Naive thymus-derived CD8-positive, alpha-beta T cell (primary cell): ENCODE results near the gene REEP3. TPM values are rescaled to one million over a fixed set of nuclear protein-coding genes. Genes with fewer than 3 reads are reported as not detected.

ENCODE experiments used
- ATAC-seq, 2 donors: fragments of 150-1000 bp; cut with Tn5 transposase in 1 of 2; sonication (Bioruptor Pico), chemical (Tn5 transposase) in 1 of 2; 1 replicate in 1 of 2; 2 replicates in 1 of 2; pipeline ENCODE4 v1.10.0; 2021; ENCODE audit warnings: mild to moderate bottlenecking in 2 of 2, moderate library complexity in 2 of 2
- POLR2A ChIA-PET: fragments of 350-600 bp; sonication (Branson Sonifier 250); formaldehyde crosslinking; loops from one replicate; lab custom pipeline; 2021; ENCODE audit warnings: antibody characterized with exemption; lab: Charles Lee
- DNase-seq, 10 donors: peaks; one replicate each; pipeline versions ENCODE4 v3.0.0 to v3.0.0-alpha.2; 2020 to 2022
- H3K27ac Mint-ChIP-seq, 10 donors: one replicate each; pipeline ENCODE4 v1.8.0; 2020 to 2022; ENCODE audit warnings: mild to moderate bottlenecking in 10 of 10, mixed read lengths in 10 of 10, moderate library complexity in 4 of 10, inconsistent platforms in 1 of 10
- H3K27me3 Mint-ChIP-seq, 5 donors: one replicate each; pipeline ENCODE4 v1.8.0; 2021 to 2022; ENCODE audit warnings: mixed read lengths in 5 of 5
- H3K36me3 Mint-ChIP-seq, 3 donors: one replicate each; pipeline ENCODE4 v1.8.0; 2020 to 2022; ENCODE audit warnings: mixed read lengths in 3 of 3, mild to moderate bottlenecking in 2 of 3, inconsistent platforms in 1 of 3
- H3K4me1 Mint-ChIP-seq, 4 donors: one replicate each; pipeline ENCODE4 v1.8.0; 2021 to 2022; ENCODE audit warnings: mixed read lengths in 4 of 4
- H3K4me3 Mint-ChIP-seq, 10 donors: one replicate each; pipeline ENCODE4 v1.8.0; 2020 to 2022; ENCODE audit warnings: mild to moderate bottlenecking in 10 of 10, mixed read lengths in 10 of 10, moderate library complexity in 6 of 10, inconsistent platforms in 1 of 10
- H3K9me3 Mint-ChIP-seq, 9 donors: one replicate each; pipeline ENCODE4 v1.8.0; 2020 to 2022; ENCODE audit warnings: mixed read lengths in 9 of 9, mild to moderate bottlenecking in 3 of 9, inconsistent platforms in 1 of 9, moderate library complexity in 1 of 9
- polyA plus RNA-seq, 3 donors: library from polyadenylated mRNA; unstranded; fragments of 300-500 nt; fragmentation: Illumina TruSeq; gene quantifications; one replicate each; pipeline ENCODE4 v1.2.3, GENCODE V29; 2021
- total RNA-seq, 8 experiments: library from RNA in 2 of 8; stranded (reverse) in 2 of 8; gene quantifications; one replicate each; pipeline ENCODE4 v1.2.3 and lab custom pipeline; 2021 to 2026

The REEP3 gene
- total and polyA plus RNA-seq, 5 experiments from 2014 or later = 3.8 to 10.7 (median 6.1) TPM

DNA sequence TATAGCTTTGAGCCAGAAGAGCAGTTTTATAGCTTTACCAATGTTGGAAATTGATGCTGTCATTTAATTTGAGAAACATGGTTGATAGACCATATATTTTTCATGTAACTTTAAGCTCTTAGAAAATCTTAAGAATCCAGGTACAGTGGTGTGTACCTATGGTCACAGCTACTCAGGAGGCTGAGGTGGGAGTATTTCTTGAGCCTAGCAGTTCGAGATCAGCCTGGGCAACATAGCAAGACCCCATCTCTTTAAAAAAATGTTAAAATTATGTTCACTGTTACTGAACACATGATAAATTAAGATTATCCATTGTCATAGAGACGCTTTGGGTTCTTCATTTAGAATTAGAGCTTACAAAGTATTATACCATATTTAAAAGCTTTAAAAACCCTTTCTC, 18.2 kb downstream of the REEP3 start:
- no peaks in the 10 kb centered on the region for H3K27me3 Mint-ChIP-seq
- no peak overlapping the region for H3K4me3 Mint-ChIP-seq
- H3K9me3 Mint-ChIP-seq = no peaks in the 10 kb centered on the region
- peaks cover 2 to 7% (median 6%) of the 10 kb centered on the region in 4 donors for H3K4me1 Mint-ChIP-seq
- POLR2A ChIA-PET = no interaction called here
- no peak overlapping the region for H3K27ac Mint-ChIP-seq
- H3K36me3 Mint-ChIP-seq = peaks cover 0 to 1% (median 0%) of the 10 kb centered on the region in 3 donors
- no peak for DNase-seq
- no peak for ATAC-seq

DNA sequence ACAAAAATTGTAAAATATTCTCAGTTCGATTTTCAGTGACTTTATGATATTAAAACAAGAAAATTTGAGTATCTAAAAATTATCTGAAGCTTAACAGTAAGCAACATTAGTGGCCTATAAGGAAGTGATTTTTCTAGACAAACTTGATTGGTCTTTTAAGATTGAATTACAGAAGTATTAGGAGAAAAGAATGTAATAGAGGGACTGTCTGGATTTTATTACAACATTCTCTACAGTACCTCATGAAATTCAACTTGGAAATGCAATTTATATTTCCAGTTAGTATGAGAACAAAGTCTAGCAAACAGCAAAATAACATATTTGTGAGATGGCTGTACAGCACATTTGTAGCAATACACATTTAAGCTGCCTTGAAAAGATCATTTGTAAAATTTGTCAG, 18.8 kb downstream of the REEP3 start:
- Mint-ChIP-seq H3K27ac (peak overlapping the region in 1 of 10 donors; percentile 19), H3K4me1 (peaks cover 2 to 8% (median 6%) of the 10 kb centered on the region in 4 donors), H3K9me3 (no peaks in the 10 kb centered on the region), H3K27me3 (no peaks in the 10 kb centered on the region), H3K36me3 (peaks cover 0 to 2% (median 0%) of the 10 kb centered on the region in 3 donors), H3K4me3 (no peak overlapping the region)
- POLR2A ChIA-PET = interaction anchor here (0.6 kb wide), 1 partner anchor 75 kb away, joined by 3 read pairs; no protein-coding TSS in a partner anchor
- ATAC-seq (no peak), DNase-seq (no peak)

DNA sequence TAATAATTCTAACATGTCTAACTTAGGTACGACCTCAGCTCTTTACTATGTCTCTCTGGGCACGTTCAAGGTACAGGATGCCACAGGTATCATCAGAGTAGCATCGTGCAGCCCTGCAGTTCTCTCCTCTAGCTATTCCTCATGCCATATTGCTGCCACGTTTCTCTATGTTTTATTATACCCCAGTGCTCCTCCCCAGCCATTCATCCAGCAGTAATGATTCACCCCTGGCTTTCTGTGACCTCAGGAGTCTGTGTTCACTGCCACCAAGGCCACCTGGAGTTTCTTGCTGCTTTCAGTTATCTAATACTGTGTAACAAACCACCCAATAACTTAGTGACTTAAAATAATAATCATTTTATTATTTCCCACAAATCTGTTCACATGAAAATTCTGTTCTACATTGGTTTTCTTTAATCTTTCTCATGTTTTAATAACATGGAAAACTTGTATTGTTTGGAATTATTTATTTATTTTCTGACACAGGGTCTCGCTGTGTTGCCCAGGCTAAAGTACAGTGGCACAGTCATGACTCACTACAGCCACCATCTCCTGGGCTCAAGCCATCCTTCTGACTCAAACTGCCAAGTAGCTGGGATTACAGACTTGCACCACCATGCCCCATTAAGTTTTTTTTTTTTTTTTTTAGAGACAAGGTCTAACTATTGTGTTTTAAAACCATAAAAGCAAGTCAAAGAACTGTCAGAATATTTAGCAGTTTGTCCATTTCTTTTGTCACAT, 21.8 kb downstream of the REEP3 start:
- POLR2A ChIA-PET = no interaction called here
- Mint-ChIP-seq H3K9me3 (no peaks in the 10 kb centered on the region), H3K36me3 (peaks cover 0 to 8% (median 2%) of the 10 kb centered on the region in 3 donors)

DNA sequence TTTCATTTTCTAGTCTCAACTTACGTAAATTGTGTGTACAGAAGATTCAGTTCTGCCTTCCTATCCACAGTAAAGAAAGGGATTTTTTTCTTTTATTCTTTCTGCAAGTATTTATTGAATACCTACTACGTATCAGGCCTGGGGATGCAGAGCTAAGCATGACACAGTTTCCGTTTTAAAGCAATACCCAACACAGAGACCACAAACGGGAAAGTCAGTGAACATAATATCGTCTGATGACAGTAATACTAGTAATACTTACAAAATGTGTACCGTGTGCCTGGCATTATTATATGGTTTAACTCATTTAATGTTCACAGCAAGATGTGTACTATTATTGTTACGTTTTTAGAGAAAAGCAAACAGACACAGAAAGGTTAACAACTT, 22.4 kb downstream of the REEP3 start:
- ATAC-seq = no peak
- no peaks in the 10 kb centered on the region for H3K9me3 Mint-ChIP-seq
- H3K4me3 Mint-ChIP-seq = no peak overlapping the region
- peak overlapping the region in 1 of 10 donors; percentile 8 for H3K27ac Mint-ChIP-seq
- peaks cover 2 to 8% (median 6%) of the 10 kb centered on the region in 4 donors for H3K4me1 Mint-ChIP-seq
- DNase-seq = no peak
- no peaks in the 10 kb centered on the region for H3K27me3 Mint-ChIP-seq
- POLR2A ChIA-PET = no interaction called here
- H3K36me3 Mint-ChIP-seq = peaks cover 0 to 8% (median 2%) of the 10 kb centered on the region in 3 donors

More for the DNA sequence above, 21.8 kb downstream of the REEP3 start:
- H3K4me3 Mint-ChIP-seq = no peak overlapping the region
- DNase-seq (no peak), ATAC-seq (no peak)
- H3K4me1 Mint-ChIP-seq = peaks cover 2 to 8% (median 6%) of the 10 kb centered on the region in 4 donors
- H3K27me3 Mint-ChIP-seq = no peaks in the 10 kb centered on the region
- no peak overlapping the region for H3K27ac Mint-ChIP-seq

DNA sequence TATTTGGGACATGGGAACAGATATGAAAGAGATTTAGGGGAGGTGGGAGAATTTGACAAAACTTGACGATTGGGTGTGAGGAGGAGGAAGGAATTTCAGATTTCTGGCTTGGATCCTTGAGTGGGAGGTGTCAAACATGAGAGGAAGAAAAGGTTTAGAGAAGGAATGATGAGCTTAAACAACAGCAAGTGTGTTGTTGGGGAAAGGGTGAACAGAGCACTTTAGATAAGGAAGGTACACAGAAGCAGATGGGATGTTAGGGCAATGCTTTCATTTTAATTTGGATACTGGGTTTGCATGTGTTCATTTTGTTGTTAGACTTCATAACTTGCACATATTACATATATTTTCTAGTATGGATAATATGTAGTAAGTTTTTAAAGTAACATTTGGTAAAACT, 23.2 kb downstream of the REEP3 start:
- DNase-seq (no peak), ATAC-seq (no peak)
- POLR2A ChIA-PET = no interaction called here
- peaks cover 0 to 8% (median 2%) of the 10 kb centered on the region in 3 donors for H3K36me3 Mint-ChIP-seq
- no peaks in the 10 kb centered on the region for H3K27me3 Mint-ChIP-seq
- no peak overlapping the region for H3K4me3 Mint-ChIP-seq
- H3K4me1 Mint-ChIP-seq = peaks cover 0 to 8% (median 5%) of the 10 kb centered on the region in 4 donors
- H3K9me3 Mint-ChIP-seq = no peaks in the 10 kb centered on the region
- no peak overlapping the region for H3K27ac Mint-ChIP-seq

DNA sequence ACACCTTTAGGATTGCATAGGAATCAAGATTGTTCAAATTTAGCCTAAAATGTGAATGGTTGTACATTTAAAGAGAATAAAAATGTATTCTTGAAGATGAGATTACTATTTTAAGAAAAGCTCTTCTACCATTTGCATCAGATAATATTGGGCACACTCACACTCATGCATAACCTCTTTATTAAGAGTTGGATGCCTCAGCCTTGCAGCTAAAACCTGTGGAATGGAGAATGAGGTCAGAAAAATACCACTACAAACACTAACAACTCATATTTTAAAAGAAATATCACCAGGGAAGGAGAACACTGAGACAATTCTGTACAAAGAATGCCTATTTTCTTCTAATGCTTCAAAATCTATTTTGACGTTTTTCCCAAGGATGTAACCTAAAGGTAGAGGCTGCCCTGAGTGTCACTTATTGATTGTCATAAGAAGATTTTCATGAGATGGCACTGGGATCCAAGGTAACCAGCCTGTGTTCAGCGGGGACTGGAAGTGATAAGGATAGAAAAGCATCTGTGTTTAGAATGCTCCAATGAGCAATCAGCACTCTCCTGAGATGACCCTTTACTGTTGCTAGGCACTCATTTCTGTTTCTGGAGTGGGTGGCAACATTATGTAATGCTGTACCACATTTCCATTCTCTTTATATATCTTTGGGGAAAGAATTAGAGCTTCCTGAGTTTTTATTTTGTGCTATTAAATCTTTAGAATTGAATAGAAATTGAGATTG, 26.6 kb downstream of the REEP3 start:
- Mint-ChIP-seq H3K36me3 (peaks cover 0 to 8% (median 2%) of the 10 kb centered on the region in 3 donors), H3K9me3 (no peaks in the 10 kb centered on the region), H3K4me1 (peaks cover under 1 to 8% (median 4%) of the 10 kb centered on the region in 4 donors), H3K27ac (no peak overlapping the region), H3K4me3 (no peak overlapping the region), H3K27me3 (no peaks in the 10 kb centered on the region)
- DNase-seq (no peak), ATAC-seq (no peak)
- POLR2A ChIA-PET = interaction anchor here (0.6 kb wide), 1 partner anchor 27 kb away, joined by 5 read pairs; no protein-coding TSS in a partner anchor

DNA sequence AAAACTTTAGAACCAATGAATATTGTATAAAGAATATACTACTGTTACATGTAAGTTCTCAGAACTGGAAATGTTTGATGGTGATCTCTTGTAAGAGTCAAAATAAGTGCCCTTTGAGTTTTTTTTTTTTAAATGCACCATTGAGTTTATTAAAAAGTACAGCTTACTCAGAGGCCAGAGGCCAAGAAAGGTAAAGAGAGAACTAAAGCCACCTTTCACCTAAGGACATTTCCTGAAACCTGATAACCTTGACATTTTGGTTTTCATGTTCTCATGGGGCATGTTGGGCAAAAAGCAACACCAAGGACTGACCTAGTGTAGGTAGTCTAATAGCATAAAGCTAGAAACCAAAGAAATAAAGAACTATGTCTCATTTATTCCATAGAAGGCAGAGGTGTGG, 27.7 kb downstream of the REEP3 start:
- H3K27ac Mint-ChIP-seq = no peak overlapping the region
- DNase-seq = no peak
- ATAC-seq = no peak
- no peak overlapping the region for H3K4me3 Mint-ChIP-seq
- peaks cover 8 to 15% (median 11%) of the 10 kb centered on the region in 4 donors for H3K4me1 Mint-ChIP-seq
- no peaks in the 10 kb centered on the region for H3K9me3 Mint-ChIP-seq
- POLR2A ChIA-PET = no interaction called here
- H3K36me3 Mint-ChIP-seq = peaks cover 0 to 8% (median 2%) of the 10 kb centered on the region in 3 donors
- H3K27me3 Mint-ChIP-seq = no peaks in the 10 kb centered on the region

DNA sequence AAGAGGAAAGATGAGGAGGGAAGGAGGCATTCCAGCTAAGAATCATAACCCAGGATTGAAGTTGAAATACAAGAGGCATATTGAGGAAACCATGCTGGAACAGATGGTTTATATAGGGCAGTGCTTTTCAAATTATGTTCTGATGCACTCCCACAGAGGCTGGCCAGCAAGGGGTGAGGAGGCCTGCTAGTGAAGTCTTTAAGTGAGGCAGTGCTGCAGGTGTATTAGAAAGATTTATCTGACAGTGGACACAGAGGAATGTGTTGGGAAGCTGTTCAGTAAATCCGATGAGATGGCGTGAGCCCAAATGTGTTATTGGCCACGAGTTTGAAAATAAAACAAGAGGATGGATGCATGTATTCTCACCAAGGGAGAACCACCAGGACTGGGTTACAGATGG, 28.6 kb downstream of the REEP3 start:
- DNase-seq = no peak
- no peak overlapping the region for H3K4me3 Mint-ChIP-seq
- H3K27ac Mint-ChIP-seq = no peak overlapping the region

DNA sequence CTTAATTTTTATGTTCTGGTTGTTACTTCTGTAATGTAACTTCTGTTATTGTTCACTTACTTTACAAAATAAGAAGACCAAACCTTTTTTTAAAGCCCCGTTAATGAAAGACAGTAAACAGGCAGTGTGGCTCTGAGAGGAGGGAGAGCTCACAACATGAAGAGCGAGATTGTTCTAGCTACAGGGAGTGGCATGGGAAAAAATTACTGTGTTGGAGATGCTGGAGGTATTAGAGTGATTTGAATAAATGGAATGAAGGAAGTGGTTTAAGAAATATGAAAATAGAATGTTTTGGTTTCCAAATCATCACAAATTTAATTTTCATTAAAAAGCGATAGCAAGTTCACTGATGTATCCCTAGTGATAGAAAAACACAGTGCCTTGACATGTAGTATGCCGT, 31.8 kb downstream of the REEP3 start:
- no peaks in the 10 kb centered on the region for H3K36me3 Mint-ChIP-seq
- peak overlapping the region in 6 of 10 donors; percentile 0 to 78 (median 5) for H3K27ac Mint-ChIP-seq
- H3K27me3 Mint-ChIP-seq = no peaks in the 10 kb centered on the region
- POLR2A ChIA-PET = no interaction called here
- no peak overlapping the region for H3K4me3 Mint-ChIP-seq
- no peak for DNase-seq
- H3K9me3 Mint-ChIP-seq = no peaks in the 10 kb centered on the region
- no peak for ATAC-seq
- H3K4me1 Mint-ChIP-seq = peaks cover 13 to 28% (median 26%) of the 10 kb centered on the region in 4 donors

More for the DNA sequence above, 28.6 kb downstream of the REEP3 start:
- ATAC-seq = no peak
- Mint-ChIP-seq H3K9me3 (no peaks in the 10 kb centered on the region), H3K27me3 (no peaks in the 10 kb centered on the region), H3K4me1 (peaks cover 13 to 19% (median 17%) of the 10 kb centered on the region in 4 donors), H3K36me3 (peaks cover 0 to 8% (median 0%) of the 10 kb centered on the region in 3 donors)
- POLR2A ChIA-PET = no interaction called here

DNA sequence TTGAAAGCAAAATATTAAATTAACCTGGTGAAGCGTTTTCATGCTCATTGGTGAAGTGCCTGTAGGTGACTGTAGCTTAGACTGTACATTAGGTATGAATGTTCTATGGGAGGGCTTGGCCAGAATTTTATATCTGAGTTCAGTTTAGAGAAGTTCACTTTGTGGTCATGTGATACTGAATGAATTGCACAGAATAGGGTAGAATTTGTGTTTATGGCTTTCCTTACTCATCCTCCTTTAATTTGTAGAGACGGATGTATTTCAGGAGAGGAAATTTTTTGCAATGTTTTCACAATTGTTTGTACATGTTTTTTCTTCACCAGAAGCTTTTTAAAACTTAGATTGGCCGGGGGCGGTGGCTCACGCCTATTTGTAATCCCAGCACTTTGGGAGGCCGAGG, 32.3 kb downstream of the REEP3 start:
- H3K27ac Mint-ChIP-seq = peak overlapping the region in 4 of 10 donors; percentile 3 to 78 (median 46)
- peaks cover 13 to 28% (median 26%) of the 10 kb centered on the region in 4 donors for H3K4me1 Mint-ChIP-seq
- no peaks in the 10 kb centered on the region for H3K9me3 Mint-ChIP-seq
- no peak for DNase-seq
- H3K36me3 Mint-ChIP-seq = no peaks in the 10 kb centered on the region
- no peaks in the 10 kb centered on the region for H3K27me3 Mint-ChIP-seq
- ATAC-seq = no peak
- H3K4me3 Mint-ChIP-seq = no peak overlapping the region
- POLR2A ChIA-PET = no interaction called here

DNA sequence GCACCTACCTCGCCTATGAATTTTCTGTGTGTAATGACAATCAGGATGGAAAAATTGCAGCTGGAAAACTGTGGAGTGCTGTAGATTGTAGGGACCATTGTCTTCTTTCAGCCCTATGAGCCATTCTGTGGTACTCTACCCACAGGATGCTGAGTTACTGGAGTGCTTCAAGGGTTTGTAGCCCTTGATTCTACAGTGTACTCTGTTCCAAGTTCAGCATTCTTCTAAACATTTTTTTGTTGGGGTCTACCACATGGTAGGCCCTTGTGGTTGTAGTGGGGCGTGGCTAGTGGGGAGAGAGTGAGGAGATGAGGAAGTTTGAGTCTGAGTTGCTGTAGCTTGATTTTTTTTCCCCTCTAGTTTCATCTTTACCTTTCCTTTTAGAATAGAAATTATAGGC, 33.5 kb downstream of the REEP3 start:
- H3K9me3 Mint-ChIP-seq = no peaks in the 10 kb centered on the region
- peak; percentile 39 to 89 (median 79) for DNase-seq
- H3K36me3 Mint-ChIP-seq = no peaks in the 10 kb centered on the region

DNA sequence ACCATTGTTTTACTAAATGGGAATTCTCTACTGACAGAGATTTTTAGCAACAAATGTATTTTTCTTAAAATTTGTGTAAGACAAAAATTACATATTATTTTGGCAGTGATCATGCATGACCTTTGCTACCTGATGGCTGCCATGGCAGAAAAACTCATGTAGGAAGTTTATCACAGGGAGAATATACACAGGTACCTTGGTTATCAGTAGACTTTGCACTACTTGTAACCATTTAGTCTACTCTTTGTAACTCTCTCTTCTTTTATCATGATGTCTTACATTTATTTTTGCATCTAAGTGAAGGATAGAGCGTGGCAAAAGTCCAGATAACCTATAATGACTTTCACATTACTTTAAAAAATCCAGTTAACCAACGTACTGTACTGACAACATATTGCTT, 34.1 kb downstream of the REEP3 start:
- no peaks in the 10 kb centered on the region for H3K36me3 Mint-ChIP-seq
- DNase-seq (no peak), ATAC-seq (no peak)
- peaks cover 16 to 28% (median 26%) of the 10 kb centered on the region in 4 donors for H3K4me1 Mint-ChIP-seq
- POLR2A ChIA-PET = no interaction called here
- H3K9me3 Mint-ChIP-seq = no peaks in the 10 kb centered on the region
- H3K27me3 Mint-ChIP-seq = no peaks in the 10 kb centered on the region
- H3K4me3 Mint-ChIP-seq = peak overlapping the region in 3 of 10 donors; percentile 50 to 64 (median 57)
- peak overlapping the region; percentile 30 to 83 (median 78) for H3K27ac Mint-ChIP-seq

More for the DNA sequence above, 33.5 kb downstream of the REEP3 start:
- H3K4me3 Mint-ChIP-seq = peak overlapping the region in 9 of 10 donors; percentile 3 to 72 (median 26)
- POLR2A ChIA-PET = interaction anchor here (0.8 kb wide), 1 partner anchor 33 kb away, joined by 3 read pairs; the partner anchor contains the start of gene REEP3
- peak; percentile 100 for ATAC-seq
- H3K27me3 Mint-ChIP-seq = no peaks in the 10 kb centered on the region
- H3K27ac Mint-ChIP-seq = peak overlapping the region; percentile 0 to 83 (median 78)
- H3K4me1 Mint-ChIP-seq = peaks cover 16 to 28% (median 26%) of the 10 kb centered on the region in 4 donors
